ENCODE results near the gene ANP32E.
"Not testable (repeated sequence)": the region's sequence is repeated elsewhere in the genome, so short reads cannot be mapped to it uniquely, and the experiment has no call there.

ANP32E gene

DNA sequence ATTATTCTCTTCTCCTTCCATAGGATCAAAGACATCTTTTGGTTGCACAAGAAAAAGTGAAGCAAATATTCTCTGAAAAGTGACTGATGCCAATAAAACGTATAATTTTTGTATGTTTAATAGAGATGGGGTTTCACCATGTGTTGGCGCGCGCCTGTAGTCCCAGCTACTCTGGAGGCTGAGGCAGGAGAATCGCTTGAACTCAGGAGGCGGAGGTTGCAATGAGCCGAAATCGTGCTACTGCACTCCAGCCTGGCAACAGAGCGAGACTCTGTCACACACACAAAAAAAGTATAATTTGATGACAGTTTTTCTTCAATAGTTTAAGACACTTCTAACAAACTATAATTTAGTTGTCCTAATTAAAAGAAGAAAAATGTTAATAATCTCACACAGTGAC lies 23.8 kb downstream of the ANP32E start:
- no peak for DNase-seq (ENCODE audit: low read depth)
- H3K4me3 ChIP-seq (ENCODE audit: control insufficient read depth, low read depth, low read length) = no peak overlapping the region
- TF ChIP-seq, protein P1, sequence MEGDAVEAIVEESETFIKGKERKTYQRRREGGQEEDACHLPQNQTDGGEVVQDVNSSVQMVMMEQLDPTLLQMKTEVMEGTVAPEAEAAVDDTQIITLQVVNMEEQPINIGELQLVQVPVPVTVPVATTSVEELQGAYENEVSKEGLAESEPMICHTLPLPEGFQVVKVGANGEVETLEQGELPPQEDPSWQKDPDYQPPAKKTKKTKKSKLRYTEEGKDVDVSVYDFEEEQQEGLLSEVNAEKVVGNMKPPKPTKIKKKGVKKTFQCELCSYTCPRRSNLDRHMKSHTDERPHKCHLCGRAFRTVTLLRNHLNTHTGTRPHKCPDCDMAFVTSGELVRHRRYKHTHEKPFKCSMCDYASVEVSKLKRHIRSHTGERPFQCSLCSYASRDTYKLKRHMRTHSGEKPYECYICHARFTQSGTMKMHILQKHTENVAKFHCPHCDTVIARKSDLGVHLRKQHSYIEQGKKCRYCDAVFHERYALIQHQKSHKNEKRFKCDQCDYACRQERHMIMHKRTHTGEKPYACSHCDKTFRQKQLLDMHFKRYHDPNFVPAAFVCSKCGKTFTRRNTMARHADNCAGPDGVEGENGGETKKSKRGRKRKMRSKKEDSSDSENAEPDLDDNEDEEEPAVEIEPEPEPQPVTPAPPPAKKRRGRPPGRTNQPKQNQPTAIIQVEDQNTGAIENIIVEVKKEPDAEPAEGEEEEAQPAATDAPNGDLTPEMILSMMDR (conservative IDR thresholded peaks at IDR 0.05; ENCODE audit: control insufficient read depth, insufficient read depth, low read depth, low read length) = no peak

DNA sequence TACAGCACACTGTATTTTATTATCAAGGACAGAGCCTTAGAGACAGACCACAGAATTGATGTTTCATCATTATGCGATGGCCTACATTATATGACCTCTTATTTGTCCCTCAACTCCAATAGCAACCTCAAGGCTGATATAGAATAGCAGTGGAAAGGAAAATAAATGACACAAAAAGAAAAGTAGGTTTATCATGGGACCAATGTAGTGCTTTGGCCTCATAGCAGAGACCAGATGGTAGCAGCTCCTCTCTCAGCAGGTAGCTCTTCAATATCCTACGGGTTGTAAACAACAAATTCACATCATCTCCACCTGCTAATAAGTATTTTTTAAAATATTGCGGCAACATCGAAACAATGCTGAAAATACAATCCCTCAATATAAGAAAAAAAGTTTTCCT lies 25.2 kb downstream of the ANP32E start:
- DNase-seq (ENCODE audit: low read depth) = no peak
- TF ChIP-seq, protein P1 (conservative IDR thresholded peaks at IDR 0.05; ENCODE audit: control insufficient read depth, insufficient read depth, low read depth, low read length) = no peak
- H3K4me3 ChIP-seq (ENCODE audit: control insufficient read depth, low read depth, low read length) = no peak overlapping the region

DNA sequence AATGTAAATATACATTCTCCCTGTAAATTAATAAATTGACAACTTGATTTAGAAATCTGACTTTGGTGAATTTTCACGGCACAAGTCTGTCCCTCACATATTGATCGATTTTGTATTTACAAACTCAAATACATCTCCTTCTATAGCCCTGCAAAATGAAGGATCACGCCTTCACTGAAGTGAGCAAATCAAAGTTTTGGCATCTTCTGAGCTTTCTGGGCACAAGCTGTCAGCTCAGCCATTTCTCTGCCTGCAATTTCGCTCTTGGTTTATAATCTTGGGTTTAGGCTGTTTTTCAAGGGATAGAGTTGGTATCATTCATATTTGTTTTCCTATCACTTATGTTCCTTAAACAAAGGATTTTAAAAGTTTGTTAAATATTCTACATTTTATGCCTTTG lies 25.8 kb downstream of the ANP32E start:
- TF ChIP-seq, protein P1 (conservative IDR thresholded peaks at IDR 0.05; ENCODE audit: control insufficient read depth, insufficient read depth, low read depth, low read length) = no peak
- DNase-seq (ENCODE audit: low read depth) = no peak

DNA sequence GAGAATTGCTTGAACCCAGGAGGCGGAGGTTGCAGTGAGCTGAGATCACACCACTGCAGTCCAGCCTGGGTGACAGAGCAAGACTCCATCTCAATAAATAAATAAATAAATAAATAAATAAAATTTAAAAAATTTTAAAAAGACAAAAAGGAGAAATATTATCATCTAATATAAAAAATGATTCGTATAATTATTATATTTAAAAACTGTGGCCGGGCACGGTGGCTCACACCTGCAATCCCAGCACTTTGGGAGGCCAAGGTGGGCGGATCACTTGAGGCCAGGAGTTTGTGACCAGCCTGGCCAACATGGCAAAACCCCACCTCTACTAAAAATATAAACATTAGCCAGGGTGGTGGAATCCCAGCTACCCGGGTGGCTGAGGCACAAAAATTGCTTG lies 27.5 kb downstream of the ANP32E start:
- H3K4me3 ChIP-seq (ENCODE audit: control insufficient read depth, low read depth, low read length); DNase-seq (ENCODE audit: low read depth): not testable (repeated sequence)

More for the DNA sequence above, 25.8 kb downstream of the ANP32E start:
- H3K4me3 ChIP-seq (ENCODE audit: control insufficient read depth, low read depth, low read length) = no peak overlapping the region

DNA sequence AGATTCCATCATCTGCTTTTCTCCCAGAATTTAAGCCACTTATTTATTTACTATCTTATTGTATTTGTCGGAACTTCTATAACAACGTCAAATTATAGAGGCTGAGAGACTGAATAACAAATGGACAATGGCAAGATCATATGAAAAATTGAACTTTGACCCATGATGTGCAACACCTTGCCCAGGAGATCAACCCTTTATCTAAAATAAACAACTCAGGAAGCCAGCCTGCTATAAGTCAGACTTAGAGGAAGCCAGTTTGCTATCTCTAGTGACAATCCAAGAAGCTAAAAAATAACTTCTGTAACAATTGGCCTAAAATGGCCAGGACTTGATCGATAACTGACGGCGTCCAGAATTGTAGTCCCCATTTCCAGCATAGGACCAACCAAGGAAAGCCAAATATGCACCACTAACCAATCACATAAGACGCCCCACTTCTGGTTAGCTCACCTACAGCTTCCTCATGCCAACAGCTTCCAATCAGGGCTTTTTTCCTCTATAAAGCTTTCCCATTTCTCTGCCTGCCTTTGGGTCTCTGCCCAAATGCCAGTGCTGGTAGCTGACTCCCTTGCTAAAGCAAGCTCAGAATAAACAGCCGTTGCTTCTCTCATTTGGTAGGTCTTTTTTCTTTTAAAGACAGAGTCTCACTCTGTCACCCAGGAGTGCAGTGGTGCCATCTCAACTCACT lies 28.5 kb downstream of the ANP32E start:
- DNase-seq (ENCODE audit: low read depth) = no peak
- TF ChIP-seq, protein P1 (conservative IDR thresholded peaks at IDR 0.05; ENCODE audit: control insufficient read depth, insufficient read depth, low read depth, low read length) = no peak
- no peak overlapping the region for H3K4me3 ChIP-seq (ENCODE audit: control insufficient read depth, low read depth, low read length)

DNA sequence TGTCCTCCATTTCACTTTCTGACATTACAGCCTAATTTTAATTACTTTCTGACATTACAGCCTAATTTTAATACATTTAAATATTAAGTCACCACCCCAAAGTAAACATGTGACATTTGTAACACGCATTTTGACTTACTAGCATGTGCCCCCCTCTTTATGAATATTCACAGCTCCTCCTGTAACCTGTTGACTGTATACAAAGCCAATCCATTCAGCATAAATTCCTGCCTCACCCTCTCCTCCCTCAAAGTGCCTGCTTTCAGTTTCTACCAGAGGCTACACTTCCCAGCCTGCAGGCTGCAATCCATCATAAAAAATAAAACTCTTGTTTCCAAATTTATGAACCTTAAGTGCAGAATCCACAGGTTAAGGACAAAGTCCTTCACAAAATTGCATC lies 39.5 kb downstream of the ANP32E start:
- no peak for DNase-seq (ENCODE audit: low read depth)
- H3K4me3 ChIP-seq (ENCODE audit: control insufficient read depth, low read depth, low read length) = no peak overlapping the region
- TF ChIP-seq, protein P1 (conservative IDR thresholded peaks at IDR 0.05; ENCODE audit: control insufficient read depth, insufficient read depth, low read depth, low read length) = no peak

DNA sequence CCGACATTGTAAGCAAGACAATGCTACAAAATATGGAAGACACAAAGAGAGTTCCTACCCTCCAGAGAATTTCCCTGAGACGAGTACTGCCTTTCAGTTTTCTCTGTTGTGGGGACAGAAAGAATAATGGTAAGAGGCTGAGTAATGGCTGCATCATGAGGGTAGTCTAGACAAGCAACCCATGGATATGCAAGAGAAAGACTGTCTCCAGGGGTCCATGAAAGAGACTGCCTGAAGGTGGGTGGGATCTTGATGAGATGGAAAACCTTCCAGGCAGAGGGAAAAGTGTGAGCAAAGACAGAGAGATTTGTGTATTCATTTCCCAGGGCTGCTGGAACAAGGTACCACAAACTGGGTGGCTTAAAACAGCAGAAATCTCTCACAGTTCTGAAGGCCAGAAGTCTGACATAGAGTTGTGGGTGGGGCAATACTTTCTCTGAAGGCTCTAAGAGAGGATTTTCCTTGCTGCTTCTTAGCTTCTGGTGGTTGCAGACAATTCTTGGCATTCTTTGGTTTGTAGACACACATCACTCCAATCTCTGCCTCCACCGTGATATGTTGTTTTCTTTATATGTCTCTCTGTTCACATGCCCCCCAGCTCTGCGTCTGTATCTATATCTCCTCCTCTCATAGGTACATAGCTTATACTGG lies 41.4 kb downstream of the ANP32E start:
- no peak overlapping the region for H3K4me3 ChIP-seq (ENCODE audit: control insufficient read depth, low read depth, low read length)
- DNase-seq (ENCODE audit: low read depth) = no peak
- TF ChIP-seq, protein P1 (conservative IDR thresholded peaks at IDR 0.05; ENCODE audit: control insufficient read depth, insufficient read depth, low read depth, low read length) = no peak
